ENCODE results near the gene PDGFRA. TPM values are rescaled to one million over a fixed set of nuclear protein-coding genes. Genes with fewer than 3 reads are reported as not detected.

The PDGFRA gene
- total RNA-seq, 1 donor from 2014 or later, result 232 TPM

DNA sequence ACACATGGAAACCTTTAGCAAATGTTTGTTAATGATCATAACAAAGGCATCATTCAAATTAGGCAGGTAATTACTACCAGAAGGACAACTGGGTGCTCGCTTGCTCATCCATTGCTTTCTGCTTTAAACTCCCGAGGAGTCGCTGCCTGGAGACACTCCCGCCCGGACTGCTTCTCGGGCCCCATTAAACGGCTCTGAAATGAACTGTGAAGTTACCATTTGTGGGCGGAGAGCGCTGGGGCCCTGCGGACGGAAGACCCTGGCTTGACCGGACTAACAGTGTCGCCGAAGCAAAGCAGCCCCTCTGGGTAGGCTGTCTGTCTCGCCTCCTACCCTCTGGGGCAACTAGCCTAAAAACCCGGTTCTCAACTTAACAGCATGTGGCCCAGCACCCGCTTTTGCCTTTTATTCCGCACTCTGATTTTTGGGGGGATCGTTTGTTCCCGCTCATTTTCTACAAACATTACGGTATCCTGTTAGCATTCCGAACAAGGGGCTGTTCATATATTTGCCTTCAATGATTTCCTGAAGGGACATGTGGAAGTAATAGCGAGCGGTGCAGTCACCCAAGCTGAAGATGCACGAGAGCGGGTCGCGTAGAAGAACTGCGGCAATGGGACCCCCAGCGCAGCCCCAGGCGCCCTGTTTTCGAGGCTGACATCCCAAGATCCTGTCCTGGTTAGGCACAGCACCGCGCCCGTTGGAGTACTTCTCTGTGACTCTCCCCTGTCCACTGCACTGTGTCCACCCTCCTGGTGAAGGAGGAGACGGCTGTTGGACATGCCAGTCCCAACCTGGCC is 1.6 kb upstream of the PDGFRA start:
- TF ChIP-seq, protein P1, sequence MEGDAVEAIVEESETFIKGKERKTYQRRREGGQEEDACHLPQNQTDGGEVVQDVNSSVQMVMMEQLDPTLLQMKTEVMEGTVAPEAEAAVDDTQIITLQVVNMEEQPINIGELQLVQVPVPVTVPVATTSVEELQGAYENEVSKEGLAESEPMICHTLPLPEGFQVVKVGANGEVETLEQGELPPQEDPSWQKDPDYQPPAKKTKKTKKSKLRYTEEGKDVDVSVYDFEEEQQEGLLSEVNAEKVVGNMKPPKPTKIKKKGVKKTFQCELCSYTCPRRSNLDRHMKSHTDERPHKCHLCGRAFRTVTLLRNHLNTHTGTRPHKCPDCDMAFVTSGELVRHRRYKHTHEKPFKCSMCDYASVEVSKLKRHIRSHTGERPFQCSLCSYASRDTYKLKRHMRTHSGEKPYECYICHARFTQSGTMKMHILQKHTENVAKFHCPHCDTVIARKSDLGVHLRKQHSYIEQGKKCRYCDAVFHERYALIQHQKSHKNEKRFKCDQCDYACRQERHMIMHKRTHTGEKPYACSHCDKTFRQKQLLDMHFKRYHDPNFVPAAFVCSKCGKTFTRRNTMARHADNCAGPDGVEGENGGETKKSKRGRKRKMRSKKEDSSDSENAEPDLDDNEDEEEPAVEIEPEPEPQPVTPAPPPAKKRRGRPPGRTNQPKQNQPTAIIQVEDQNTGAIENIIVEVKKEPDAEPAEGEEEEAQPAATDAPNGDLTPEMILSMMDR (IDR thresholded peaks at IDR 0.05), result no peak
- peaks cover 40% of the 10 kb centered on the region for H3K4me1 Mint-ChIP-seq (ENCODE audit: unreplicated experiment)
- peak; percentile 85 for DNase-seq (ENCODE audit: extremely low spot score, unreplicated experiment)

DNA sequence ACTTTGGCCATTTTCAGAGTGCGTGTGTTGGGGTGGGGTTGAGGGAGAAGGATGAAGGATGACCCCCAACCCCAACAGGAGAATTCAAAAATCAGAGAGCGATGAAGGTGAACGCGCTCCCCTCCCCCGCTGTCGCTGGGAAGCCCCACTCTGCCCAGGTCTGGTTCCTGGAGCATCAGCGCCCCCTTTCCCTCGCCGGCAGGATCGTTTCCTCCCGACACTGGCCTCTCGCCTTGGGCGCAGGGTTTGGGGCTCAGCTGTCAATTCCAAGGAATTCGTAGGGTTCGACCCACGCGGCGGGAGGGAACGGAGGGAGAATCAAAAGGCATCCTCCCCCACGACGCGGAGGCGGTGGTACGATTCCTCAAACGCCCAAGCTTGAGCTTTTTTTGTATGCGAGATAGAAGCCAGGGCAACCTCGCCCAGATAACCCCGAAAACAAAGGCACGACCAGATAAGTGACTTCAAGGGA is 1.0 kb upstream of the PDGFRA start:
- Mint-ChIP-seq H3K27ac (ENCODE audit: unreplicated experiment) (peak overlapping the region; percentile 87), H3K4me1 (ENCODE audit: unreplicated experiment) (peaks cover 40% of the 10 kb centered on the region), H3K4me3 (ENCODE audit: unreplicated experiment) (peak overlapping the region; percentile 84), H3K27me3 (ENCODE audit: unreplicated experiment) (no peaks in the 10 kb centered on the region), H3K36me3 (ENCODE audit: unreplicated experiment) (peaks cover 7% of the 10 kb centered on the region), H3K9me3 (ENCODE audit: unreplicated experiment) (no peaks in the 10 kb centered on the region)
- peak; percentile 94 for DNase-seq (ENCODE audit: extremely low spot score, unreplicated experiment)
- TF ChIP-seq, protein P1 (IDR thresholded peaks at IDR 0.05), result peak; percentile 96

More for the DNA sequence above, 1.6 kb upstream of the PDGFRA start:
- Mint-ChIP-seq H3K36me3 (ENCODE audit: unreplicated experiment) (peaks cover 7% of the 10 kb centered on the region), H3K9me3 (ENCODE audit: unreplicated experiment) (no peaks in the 10 kb centered on the region), H3K4me3 (ENCODE audit: unreplicated experiment) (peak overlapping the region; percentile 84), H3K27me3 (ENCODE audit: unreplicated experiment) (no peaks in the 10 kb centered on the region), H3K27ac (ENCODE audit: unreplicated experiment) (peak overlapping the region; percentile 87)

DNA sequence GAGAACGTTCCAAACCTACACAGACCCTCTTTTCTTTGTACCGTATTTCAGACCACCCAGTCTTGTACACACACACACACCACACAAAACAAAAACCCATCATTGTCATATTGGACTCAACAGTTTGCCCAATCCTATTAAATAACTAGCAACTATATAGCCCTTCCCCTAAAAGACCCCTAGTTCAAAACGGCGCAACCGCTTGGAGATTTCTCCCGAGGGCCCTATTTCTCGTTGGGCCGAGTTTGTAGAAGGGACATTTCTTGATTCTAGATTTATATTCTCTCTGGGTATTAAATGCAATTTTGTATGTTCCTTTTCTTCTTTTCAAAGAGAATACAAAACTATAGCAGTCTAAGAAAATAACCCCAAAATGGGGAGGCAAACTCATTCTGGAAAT is 547 bp upstream of the PDGFRA start:
- no peak for DNase-seq (ENCODE audit: extremely low spot score, unreplicated experiment)
- TF ChIP-seq, protein P1 (IDR thresholded peaks at IDR 0.05), result no peak
- Mint-ChIP-seq H3K4me3 (ENCODE audit: unreplicated experiment) (peak overlapping the region; percentile 84), H3K27ac (ENCODE audit: unreplicated experiment) (peak overlapping the region; percentile 87), H3K27me3 (ENCODE audit: unreplicated experiment) (no peaks in the 10 kb centered on the region), H3K9me3 (ENCODE audit: unreplicated experiment) (no peaks in the 10 kb centered on the region), H3K36me3 (ENCODE audit: unreplicated experiment) (peaks cover 7% of the 10 kb centered on the region), H3K4me1 (ENCODE audit: unreplicated experiment) (peaks cover 40% of the 10 kb centered on the region)

DNA sequence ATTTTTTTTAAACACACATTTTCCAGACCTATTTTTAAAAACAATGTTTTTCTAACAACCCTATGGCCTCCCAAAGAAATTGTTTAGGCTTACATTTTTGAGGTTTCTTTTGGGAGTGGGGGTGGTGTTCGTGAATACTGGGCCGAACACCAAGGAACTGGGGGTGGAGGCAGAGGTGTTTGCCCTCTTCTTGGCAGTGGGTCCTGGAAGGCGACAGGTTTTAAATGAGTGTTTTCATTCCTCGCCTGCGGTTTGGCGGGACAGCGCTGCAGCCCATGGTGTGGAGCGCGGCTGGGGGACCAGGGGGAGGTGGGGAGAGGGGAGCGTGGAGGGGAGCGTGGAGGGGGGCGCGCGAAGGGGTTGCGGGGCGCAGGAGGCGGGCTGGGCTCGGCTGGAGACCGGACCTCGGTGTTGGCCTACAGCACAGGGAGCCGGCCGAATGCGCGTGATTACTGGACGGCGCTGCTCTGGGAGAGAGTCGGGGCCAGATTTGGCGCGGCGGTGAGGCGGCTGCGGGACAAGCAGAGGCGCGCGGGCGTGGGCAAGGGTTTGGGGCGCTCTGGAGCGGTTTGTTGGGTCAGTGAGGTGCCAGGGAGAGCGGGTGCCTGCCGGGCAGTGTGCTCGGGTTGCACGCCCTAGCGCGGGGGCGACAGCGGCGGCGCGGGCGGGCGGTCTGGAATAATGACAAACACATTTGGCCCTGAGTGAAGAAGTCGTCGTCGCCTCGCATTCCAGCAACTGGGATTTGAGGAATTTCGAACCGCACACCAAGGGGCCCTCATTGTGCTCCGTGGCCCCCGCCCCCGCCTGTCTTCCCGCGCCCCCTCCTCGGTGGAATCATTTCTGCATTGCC is 764 bp downstream of the PDGFRA start:
- no peak for DNase-seq (ENCODE audit: extremely low spot score, unreplicated experiment)
- Mint-ChIP-seq H3K9me3 (ENCODE audit: unreplicated experiment) (no peaks in the 10 kb centered on the region), H3K4me1 (ENCODE audit: unreplicated experiment) (peaks cover 49% of the 10 kb centered on the region), H3K4me3 (ENCODE audit: unreplicated experiment) (peak overlapping the region; percentile 84), H3K36me3 (ENCODE audit: unreplicated experiment) (peaks cover 7% of the 10 kb centered on the region), H3K27ac (ENCODE audit: unreplicated experiment) (peak overlapping the region; percentile 87), H3K27me3 (ENCODE audit: unreplicated experiment) (no peaks in the 10 kb centered on the region)
- TF ChIP-seq, protein P1 (IDR thresholded peaks at IDR 0.05), result no peak
